HCEC 1CT (cell line): ENCODE data around the gene TTYH3.

Experiments
- DNase-seq: peaks from one replicate; pipeline ENCODE4 v3.0.0-alpha.2; 2017

TTYH3 gene

GRCh38 chr7:2635810-2636701 lies 4.3 kb downstream of the TTYH3 start:
- no peak for DNase-seq

- no peak for DNase-seq
Observed at GRCh38 chr7:2637066-2637471, 5.3 kb downstream of the TTYH3 start.

GRCh38 chr7:2637505-2638223 lies 5.9 kb downstream of the TTYH3 start:
- no peak for DNase-seq

GRCh38 chr7:2638224-2638991 lies 6.6 kb downstream of the TTYH3 start:
- no peak for DNase-seq

- no peak for DNase-seq
Observed at GRCh38 chr7:2639181-2639681, 7.4 kb downstream of the TTYH3 start.

- no peak for DNase-seq
Observed at GRCh38 chr7:2639695-2640481, 8.1 kb downstream of the TTYH3 start.

GRCh38 chr7:2640482-2640830 lies 8.7 kb downstream of the TTYH3 start:
- no peak for DNase-seq

GRCh38 chr7:2640846-2641316 lies 9.1 kb downstream of the TTYH3 start:
- no peak for DNase-seq

- peak; percentile 94 for DNase-seq
Observed at GRCh38 chr7:2641406-2642393, 9.9 kb downstream of the TTYH3 start.

- no peak for DNase-seq
Observed at GRCh38 chr7:2643386-2644219, 11.8 kb downstream of the TTYH3 start.

GRCh38 chr7:2644220-2644561 lies 12.4 kb downstream of the TTYH3 start:
- no peak for DNase-seq

- no peak for DNase-seq
Observed at GRCh38 chr7:2644562-2645273, 12.9 kb downstream of the TTYH3 start.

- no peak for DNase-seq
Observed at GRCh38 chr7:2645274-2645868, 13.6 kb downstream of the TTYH3 start.

GRCh38 chr7:2646336-2646679 lies 14.5 kb downstream of the TTYH3 start:
- no peak for DNase-seq

GRCh38 chr7:2646680-2647571 lies 15.1 kb downstream of the TTYH3 start:
- no peak for DNase-seq

GRCh38 chr7:2647594-2648172 lies 15.9 kb downstream of the TTYH3 start:
- no peak for DNase-seq

- DNase-seq: no peak
Observed at GRCh38 chr7:2649139-2649838, 17.5 kb downstream of the TTYH3 start.
